ENCODE data around the gene SHPK.

GRCh38 chr17:3663102-3664011, 27.3 kb upstream of the SHPK start:
- no peak for TF ChIP-seq ZNF112 (tag by site-specific recombination; IDR thresholded peaks at IDR 0.05)
- TF ChIP-seq ZNF214 (tag by site-specific recombination; IDR thresholded peaks at IDR 0.05; ENCODE audit: borderline replicate concordance) = no peak
- TF ChIP-seq RBAK (tag by site-specific recombination; IDR thresholded peaks at IDR 0.05) = no peak
- TF ChIP-seq ZNF274 (IDR thresholded peaks at IDR 0.05; ENCODE audit: low read length) = no peak
- TF ChIP-seq ZNF274 (tag by site-specific recombination; IDR thresholded peaks at IDR 0.05; ENCODE audit: borderline replicate concordance) = no peak
- TF ChIP-seq, protein P1, sequence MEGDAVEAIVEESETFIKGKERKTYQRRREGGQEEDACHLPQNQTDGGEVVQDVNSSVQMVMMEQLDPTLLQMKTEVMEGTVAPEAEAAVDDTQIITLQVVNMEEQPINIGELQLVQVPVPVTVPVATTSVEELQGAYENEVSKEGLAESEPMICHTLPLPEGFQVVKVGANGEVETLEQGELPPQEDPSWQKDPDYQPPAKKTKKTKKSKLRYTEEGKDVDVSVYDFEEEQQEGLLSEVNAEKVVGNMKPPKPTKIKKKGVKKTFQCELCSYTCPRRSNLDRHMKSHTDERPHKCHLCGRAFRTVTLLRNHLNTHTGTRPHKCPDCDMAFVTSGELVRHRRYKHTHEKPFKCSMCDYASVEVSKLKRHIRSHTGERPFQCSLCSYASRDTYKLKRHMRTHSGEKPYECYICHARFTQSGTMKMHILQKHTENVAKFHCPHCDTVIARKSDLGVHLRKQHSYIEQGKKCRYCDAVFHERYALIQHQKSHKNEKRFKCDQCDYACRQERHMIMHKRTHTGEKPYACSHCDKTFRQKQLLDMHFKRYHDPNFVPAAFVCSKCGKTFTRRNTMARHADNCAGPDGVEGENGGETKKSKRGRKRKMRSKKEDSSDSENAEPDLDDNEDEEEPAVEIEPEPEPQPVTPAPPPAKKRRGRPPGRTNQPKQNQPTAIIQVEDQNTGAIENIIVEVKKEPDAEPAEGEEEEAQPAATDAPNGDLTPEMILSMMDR (tag by site-specific recombination; IDR thresholded peaks at IDR 0.05) = no peak
- no peak for TF ChIP-seq ZBTB21 (tag by site-specific recombination; IDR thresholded peaks at IDR 0.05)
- no peak for TF ChIP-seq ZNF548 (tag by site-specific recombination; IDR thresholded peaks at IDR 0.05)
- TF ChIP-seq ZNF473 (tag by site-specific recombination; IDR thresholded peaks at IDR 0.05) = no peak
- no peak for TF ChIP-seq ZNF184 (tag by site-specific recombination; IDR thresholded peaks at IDR 0.05)
- TF ChIP-seq SCRT1 (tag by site-specific recombination; IDR thresholded peaks at IDR 0.05; ENCODE audit: borderline replicate concordance) = no peak
- no peak for TF ChIP-seq ZBTB11 (tag by site-specific recombination; conservative IDR thresholded peaks at IDR 0.05; ENCODE audit: low read depth)
- no peak for TF ChIP-seq KLF7 (tag by site-specific recombination; IDR thresholded peaks at IDR 0.05; ENCODE audit: borderline replicate concordance)
- no peak for TF ChIP-seq MEIS1 (CRISPR knock-in tag; IDR thresholded peaks at IDR 0.05; ENCODE audit: borderline replicate concordance)

All from HEK293 (cell line).